Endothelial cell of umbilical vein (primary cell): ENCODE results near the gene NPSR1. TPM values are rescaled to one million over a fixed set of nuclear protein-coding genes. Genes with fewer than 3 reads are reported as not detected.

Experiments
- BruUV-seq: library from RNA; stranded (reverse); fragments of 400-500 nt; replicated peaks from 2 replicates; lab custom pipeline; 2021; lab: Mats Ljungman, UMichigan
- CTCF ChIA-PET: fragments of 300-600, 350-600 bp; sonication (Branson Sonifier 250); formaldehyde crosslinking; loops from one replicate; lab custom pipeline; 2021; ENCODE audit warnings: antibody characterized with exemption, inconsistent platforms; lab: Charles Lee
- POLR2A ChIA-PET: fragments of 300-600, 350-600 bp; sonication (Branson Sonifier 250); formaldehyde crosslinking; loops from one replicate; lab custom pipeline; 2021; ENCODE audit warnings: antibody characterized with exemption, inconsistent platforms; lab: Charles Lee
- DNase-seq: peaks from one replicate; pipeline ENCODE4 v3.0.0-alpha.2; 2011; ENCODE audit warnings: low read depth, low spot score
- FAIRE-seq: peaks from 2 replicates; lab custom pipeline; 2011; peaks lifted over from hg19 to GRCh38; lab: Jason Lieb, UNC
- H2AFZ ChIP-seq: 2 replicates; pipeline ENCODE4 v1.6.0; 2012; ENCODE audit warnings: low read depth, low read length, control low read depth, inconsistent platforms
- H3K27ac ChIP-seq: 2 replicates; pipeline ENCODE4 v1.5.1; 2011; ENCODE audit warnings: low read depth, mild to moderate bottlenecking, control low read depth, low read length, moderate library complexity; ENCODE audit not compliant: insufficient read depth
- H3K27me3 ChIP-seq, 2 experiments: 2 replicates each; pipeline versions ENCODE4 v1.6.0 to v1.6.1; 2011; ENCODE audit warnings: low read length in 2 of 2, mixed read lengths in 1 of 2; ENCODE audit not compliant: control insufficient read depth in 2 of 2, insufficient read depth in 2 of 2
- H3K36me3 ChIP-seq, 2 experiments: 2 replicates in 1 of 2; 3 replicates in 1 of 2; pipeline ENCODE4 v1.5.1; 2011; ENCODE audit warnings: low read length in 2 of 2, mild to moderate bottlenecking in 1 of 2, moderate library complexity in 1 of 2; ENCODE audit not compliant: control insufficient read depth in 2 of 2, insufficient read depth in 2 of 2; ENCODE audit errors: extremely low read depth in 1 of 2
- H3K4me1 ChIP-seq: 3 replicates; pipeline ENCODE4 v1.5.1; 2011; ENCODE audit warnings: mild to moderate bottlenecking, low read length; ENCODE audit not compliant: control insufficient read depth, insufficient read depth; ENCODE audit errors: extremely low read depth
- H3K4me2 ChIP-seq: 2 replicates; pipeline ENCODE4 v1.6.1; 2011; ENCODE audit warnings: low read length, control low read depth, mixed read lengths; ENCODE audit not compliant: insufficient read depth
- H3K4me3 ChIP-seq, 3 experiments: fragments of 200-600 bp in 1 of 3; sonication (generic), shearing (Covaris generic) in 1 of 3; replicated peaks in 1 of 3; 2 replicates each; pipeline ENCODE4 v1.5.1; 2011 to 2016; ENCODE audit warnings: control low read depth in 3 of 3, low read length in 3 of 3, mild to moderate bottlenecking in 2 of 3, inconsistent platforms in 1 of 3, low read depth in 1 of 3, moderate library complexity in 1 of 3; ENCODE audit not compliant: insufficient read depth in 1 of 3
- H3K79me2 ChIP-seq: 2 replicates; pipeline ENCODE4 v1.6.0; 2012; ENCODE audit warnings: low read length, inconsistent platforms; ENCODE audit not compliant: control insufficient read depth, insufficient read depth
- H3K9ac ChIP-seq: replicated peaks from 2 replicates; pipeline ENCODE3; 2011; ENCODE audit warnings: low read length, control low read depth; ENCODE audit not compliant: insufficient read depth; ENCODE audit errors: extremely low read depth
- H3K9me1 ChIP-seq: replicated peaks from 3 replicates; pipeline ENCODE4 v1.6.0; 2011; ENCODE audit warnings: mild to moderate bottlenecking, low read length; ENCODE audit not compliant: control insufficient read depth, insufficient read depth; ENCODE audit errors: extremely low read depth
- H3K9me3 ChIP-seq: replicated peaks from 2 replicates; pipeline ENCODE4 v1.5.1; 2012; ENCODE audit warnings: low read length, inconsistent platforms; ENCODE audit not compliant: control insufficient read depth, insufficient read depth
- H4K20me1 ChIP-seq: replicated peaks from 2 replicates; pipeline ENCODE3; 2011; ENCODE audit warnings: mild to moderate bottlenecking, low read length; ENCODE audit not compliant: control insufficient read depth, insufficient read depth; ENCODE audit errors: extremely low read depth
- EZH2 ChIP-seq: IDR thresholded peaks from 2 replicates; pipeline ENCODE4 v1.6.1; 2012; ENCODE audit warnings: borderline replicate concordance, low read depth, mild to moderate bottlenecking, moderate library complexity, low read length, inconsistent platforms; ENCODE audit not compliant: severe bottlenecking
- FOS ChIP-seq: IDR thresholded peaks from 2 replicates; pipeline ENCODE4 v1.6.1; 2011; ENCODE audit warnings: mild to moderate bottlenecking, low read length, moderate library complexity, borderline replicate concordance; ENCODE audit not compliant: insufficient read depth
- JUN ChIP-seq: IDR thresholded peaks from 2 replicates; pipeline ENCODE4 v1.6.1; 2011; ENCODE audit warnings: borderline replicate concordance, low read depth; ENCODE audit not compliant: insufficient read length, insufficient read depth
- MAX ChIP-seq: IDR thresholded peaks from 2 replicates; pipeline ENCODE4 v1.6.1; 2011; ENCODE audit not compliant: insufficient read depth, insufficient read length
- MYC ChIP-seq: IDR thresholded peaks from one replicate; pipeline ENCODE4 v1.6.1; 2011; ENCODE audit warnings: mild to moderate bottlenecking, low read depth, low read length
- POLR2A ChIP-seq: IDR thresholded peaks from 2 replicates; pipeline ENCODE4 v1.6.1; 2012; ENCODE audit warnings: low read depth, mild to moderate bottlenecking, control low read depth, low read length
- POLR2AphosphoS5 ChIP-seq: IDR thresholded peaks from 2 replicates; pipeline ENCODE4 v1.6.1; 2012; ENCODE audit warnings: low read depth, mild to moderate bottlenecking, control low read depth, low read length, moderate library complexity; ENCODE audit not compliant: insufficient read depth
- dilution Hi-C: fragments of 300-500 bp; cut with MboI; formaldehyde crosslinking; loops from one replicate; pipeline ENCODE4 v1.15.0; 2019; ENCODE audit warnings: low sequenced_read_pairs; ENCODE audit not compliant: extremely low pct_ligation_motif_present
- intact Hi-C: fragments of 100-400 bp; cut with micrococcal nuclease; formaldehyde crosslinking; loops from one replicate; pipeline ENCODE4 v1.10.0; 2022
- polyA plus RNA-seq, 4 experiments: library from polyadenylated mRNA; depleted of rRNA in 3 of 4; stranded (reverse) in 3 of 4; unstranded in 1 of 4; fragments of >200 nt; gene quantifications; 2 replicates each; pipeline versions ENCODE4 v1.2.1 to v1.2.3, GENCODE V29; 2011 to 2012; ENCODE audit warnings: missing spikeins in 1 of 4
- total RNA-seq: library from RNA; stranded (reverse); gene quantifications from 2 replicates; pipeline ENCODE4 v1.2.3, GENCODE V29; 2021
- TF ChIP-seq, protein P1 (sequence below), 2 donors: IDR thresholded peaks; 1 replicate in 1 of 2; 2 replicates in 1 of 2; pipeline ENCODE4 v1.5.1; 2011; ENCODE audit warnings: low read length in 2 of 2, mild to moderate bottlenecking in 2 of 2, moderate library complexity in 2 of 2, control low read depth in 1 of 2, inconsistent platforms in 1 of 2, low read depth in 1 of 2; ENCODE audit not compliant: insufficient read depth in 1 of 2; ENCODE audit errors: extremely low read depth in 1 of 2

The NPSR1 gene
- total and polyA plus RNA-seq, 2 donors (not counting 3 experiments of a cell fraction or from before 2014, with no cell fraction given): not detected

DNA sequence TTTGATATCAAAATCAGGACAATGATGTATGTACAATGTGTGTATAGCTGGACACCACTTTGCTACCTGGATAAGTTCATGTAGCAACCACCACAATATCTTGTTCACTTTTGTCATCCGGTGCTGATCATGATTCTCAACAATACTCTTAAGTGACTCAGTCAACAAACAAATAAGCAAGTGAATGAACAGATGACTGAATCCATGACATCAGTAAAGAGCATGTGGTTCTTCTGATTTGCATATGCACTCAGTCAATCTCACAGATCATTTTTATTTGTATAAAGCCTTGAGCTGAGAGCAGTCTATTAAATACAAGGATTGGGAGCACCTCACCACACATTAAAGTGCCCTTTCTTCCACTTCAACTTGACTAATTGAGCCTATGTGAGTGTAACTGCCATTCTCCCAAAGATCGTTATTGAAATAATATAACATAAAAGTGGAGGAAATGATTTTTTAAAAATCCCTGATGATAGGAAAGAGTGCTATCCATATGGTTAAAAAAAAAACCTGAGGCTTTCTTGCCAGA, 69.5 kb downstream of the NPSR1 start:
- FAIRE-seq: no peak
- BruUV-seq: no TSS peak

More for the DNA sequence above, 69.5 kb downstream of the NPSR1 start:
- H3K36me3 ChIP-seq: no peaks in the 10 kb centered on the region
- ChIA-PET CTCF (no interaction called here), POLR2A (no interaction called here)
- H3K9ac ChIP-seq: no peak overlapping the region
- no peak overlapping the region for H2AFZ ChIP-seq
- dilution Hi-C loops: no loop called here
- H3K79me2 ChIP-seq: no peaks in the 10 kb centered on the region
- intact Hi-C loops: no loop called here
- H3K4me1 ChIP-seq: no peaks in the 10 kb centered on the region
- H3K27ac ChIP-seq: no peak overlapping the region
- H3K4me2 ChIP-seq: no peak overlapping the region
- no peaks in the 10 kb centered on the region for H4K20me1 ChIP-seq
- H3K9me1 ChIP-seq: no peaks in the 10 kb centered on the region
- peaks cover 0 to 2% of the 10 kb centered on the region in 2 experiments for H3K27me3 ChIP-seq
- no peak for DNase-seq
- no peak overlapping the region for H3K4me3 ChIP-seq
- no peaks in the 10 kb centered on the region for H3K9me3 ChIP-seq
- no peak for TF ChIP-seq FOS
- TF ChIP-seq, protein P1, sequence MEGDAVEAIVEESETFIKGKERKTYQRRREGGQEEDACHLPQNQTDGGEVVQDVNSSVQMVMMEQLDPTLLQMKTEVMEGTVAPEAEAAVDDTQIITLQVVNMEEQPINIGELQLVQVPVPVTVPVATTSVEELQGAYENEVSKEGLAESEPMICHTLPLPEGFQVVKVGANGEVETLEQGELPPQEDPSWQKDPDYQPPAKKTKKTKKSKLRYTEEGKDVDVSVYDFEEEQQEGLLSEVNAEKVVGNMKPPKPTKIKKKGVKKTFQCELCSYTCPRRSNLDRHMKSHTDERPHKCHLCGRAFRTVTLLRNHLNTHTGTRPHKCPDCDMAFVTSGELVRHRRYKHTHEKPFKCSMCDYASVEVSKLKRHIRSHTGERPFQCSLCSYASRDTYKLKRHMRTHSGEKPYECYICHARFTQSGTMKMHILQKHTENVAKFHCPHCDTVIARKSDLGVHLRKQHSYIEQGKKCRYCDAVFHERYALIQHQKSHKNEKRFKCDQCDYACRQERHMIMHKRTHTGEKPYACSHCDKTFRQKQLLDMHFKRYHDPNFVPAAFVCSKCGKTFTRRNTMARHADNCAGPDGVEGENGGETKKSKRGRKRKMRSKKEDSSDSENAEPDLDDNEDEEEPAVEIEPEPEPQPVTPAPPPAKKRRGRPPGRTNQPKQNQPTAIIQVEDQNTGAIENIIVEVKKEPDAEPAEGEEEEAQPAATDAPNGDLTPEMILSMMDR (IDR thresholded peaks at IDR 0.05; ENCODE audit: extremely low read depth in 1 of 2, insufficient read depth in 1 of 2, low read depth in 1 of 2, low read length in 2 of 2): no peak
- no peak for TF ChIP-seq MYC
- no peak for TF ChIP-seq POLR2A
- no peak for TF ChIP-seq JUN
- no peak for TF ChIP-seq EZH2
- no peak for TF ChIP-seq MAX
- no peak for TF ChIP-seq POLR2AphosphoS5
